Central memory CD8-positive, alpha-beta T cell (primary cell): ENCODE data around the gene TGFBRAP1.
"Not testable (repeated sequence)": the region's sequence is repeated elsewhere in the genome, so short reads cannot be mapped to it uniquely, and the experiment has no call there.

Source experiments
- ATAC-seq: fragments of 150-1000 bp; cut with Tn5 transposase; replicated peaks from 2 replicates; pipeline ENCODE4 v1.10.0; 2022; ENCODE audit warnings: mild to moderate bottlenecking, moderate FRiP score, moderate number of reproducible peaks; ENCODE audit not compliant: poor library complexity, severe bottlenecking; ENCODE audit errors: extremely low read depth
- DNase-seq, 2 donors: peaks; one replicate each; pipeline ENCODE4 v3.0.0; 2021; ENCODE audit warnings: low spot score in 2 of 2
- H3K27ac Mint-ChIP-seq: one replicate; pipeline ENCODE4 v1.8.0; 2022; ENCODE audit warnings: low read depth, mild to moderate bottlenecking, moderate library complexity, mixed read lengths
- H3K27me3 Mint-ChIP-seq: one replicate; pipeline ENCODE4 v1.8.0; 2022; ENCODE audit warnings: mixed read lengths
- H3K36me3 Mint-ChIP-seq: one replicate; pipeline ENCODE4 v1.8.0; 2022; ENCODE audit warnings: mild to moderate bottlenecking, moderate library complexity, mixed read lengths; ENCODE audit not compliant: insufficient read depth
- H3K4me1 Mint-ChIP-seq: one replicate; pipeline ENCODE4 v1.8.0; 2022; ENCODE audit warnings: mixed read lengths
- H3K4me3 Mint-ChIP-seq: one replicate; pipeline ENCODE4 v1.8.0; 2022; ENCODE audit warnings: mild to moderate bottlenecking, moderate library complexity, mixed read lengths
- H3K9me3 Mint-ChIP-seq: one replicate; pipeline ENCODE4 v1.8.0; 2022; ENCODE audit warnings: mixed read lengths

The TGFBRAP1 gene

GRCh38 chr2:105251016-105251648 is 78.4 kb downstream of the TGFBRAP1 start:
- H3K4me3 Mint-ChIP-seq, H3K27me3 Mint-ChIP-seq, H3K4me1 Mint-ChIP-seq, ATAC-seq, H3K36me3 Mint-ChIP-seq, DNase-seq, H3K27ac Mint-ChIP-seq, H3K9me3 Mint-ChIP-seq: not testable (repeated sequence)

GRCh38 chr2:105249891-105250290 is 79.6 kb downstream of the TGFBRAP1 start:
- H3K27me3 Mint-ChIP-seq, result no peaks in the 10 kb centered on the region
- peaks cover 2% of the 10 kb centered on the region for H3K36me3 Mint-ChIP-seq
- ATAC-seq (no peak), DNase-seq (no peak)
- no peak overlapping the region for H3K4me3 Mint-ChIP-seq
- H3K4me1 Mint-ChIP-seq, result no peaks in the 10 kb centered on the region
- no peaks in the 10 kb centered on the region for H3K9me3 Mint-ChIP-seq
- H3K27ac Mint-ChIP-seq, result no peak overlapping the region

- DNase-seq (no peak), ATAC-seq (no peak)
- Mint-ChIP-seq H3K36me3 (peaks cover 2% of the 10 kb centered on the region), H3K4me3 (no peak overlapping the region), H3K27me3 (no peaks in the 10 kb centered on the region), H3K27ac (no peak overlapping the region), H3K9me3 (no peaks in the 10 kb centered on the region), H3K4me1 (no peaks in the 10 kb centered on the region)
Measured at GRCh38 chr2:105249181-105249580, 80.4 kb downstream of the TGFBRAP1 start.

GRCh38 chr2:105248316-105249070 is 81.0 kb downstream of the TGFBRAP1 start:
- DNase-seq (no peak), ATAC-seq (no peak)
- no peaks in the 10 kb centered on the region for H3K27me3 Mint-ChIP-seq
- no peak overlapping the region for H3K4me3 Mint-ChIP-seq
- H3K9me3 Mint-ChIP-seq, result no peaks in the 10 kb centered on the region
- no peaks in the 10 kb centered on the region for H3K4me1 Mint-ChIP-seq
- H3K27ac Mint-ChIP-seq, result no peak overlapping the region
- H3K36me3 Mint-ChIP-seq, result peaks cover 2% of the 10 kb centered on the region

GRCh38 chr2:105244451-105244850 is 85.1 kb downstream of the TGFBRAP1 start:
- no peak for ATAC-seq
- peaks cover 8% of the 10 kb centered on the region for H3K27me3 Mint-ChIP-seq
- no peak overlapping the region for H3K4me3 Mint-ChIP-seq
- H3K36me3 Mint-ChIP-seq, result peaks cover 2% of the 10 kb centered on the region
- DNase-seq, result no peak
- no peak overlapping the region for H3K27ac Mint-ChIP-seq
- H3K9me3 Mint-ChIP-seq, result no peaks in the 10 kb centered on the region
- H3K4me1 Mint-ChIP-seq, result no peaks in the 10 kb centered on the region

GRCh38 chr2:105243961-105244360 is 85.6 kb downstream of the TGFBRAP1 start:
- no peaks in the 10 kb centered on the region for H3K4me1 Mint-ChIP-seq
- H3K27ac Mint-ChIP-seq, result no peak overlapping the region
- peaks cover 8% of the 10 kb centered on the region for H3K27me3 Mint-ChIP-seq
- ATAC-seq (no peak), DNase-seq (no peak)
- H3K4me3 Mint-ChIP-seq, result no peak overlapping the region
- H3K36me3 Mint-ChIP-seq, result peaks cover 2% of the 10 kb centered on the region
- H3K9me3 Mint-ChIP-seq, result no peaks in the 10 kb centered on the region

GRCh38 chr2:105242286-105242993 is 87.1 kb downstream of the TGFBRAP1 start:
- peaks cover 8% of the 10 kb centered on the region for H3K27me3 Mint-ChIP-seq
- no peaks in the 10 kb centered on the region for H3K36me3 Mint-ChIP-seq
- ATAC-seq, result no peak
- no peak overlapping the region for H3K4me3 Mint-ChIP-seq
- H3K27ac Mint-ChIP-seq, result no peak overlapping the region
- H3K4me1 Mint-ChIP-seq, result no peaks in the 10 kb centered on the region
- no peaks in the 10 kb centered on the region for H3K9me3 Mint-ChIP-seq
- DNase-seq, result no peak

- no peaks in the 10 kb centered on the region for H3K36me3 Mint-ChIP-seq
- H3K4me1 Mint-ChIP-seq, result peaks cover 4% of the 10 kb centered on the region
- ATAC-seq, result no peak
- peaks cover 17% of the 10 kb centered on the region for H3K27me3 Mint-ChIP-seq
- no peak within 1 kb of the TSS for H3K4me3 Mint-ChIP-seq
- no peak within 1 kb of the TSS for H3K27ac Mint-ChIP-seq
- DNase-seq, result no peak
- no peaks in the 10 kb centered on the region for H3K9me3 Mint-ChIP-seq
Measured at GRCh38 chr2:105241443-105241842, 88.1 kb downstream of the TGFBRAP1 start, which contains the start of gene GPR45. Gene GPR45, plus strand, starts transcription at chr2:105241743. Its CDS starts 116 bp downstream, at chr2:105241859.

GRCh38 chr2:105239924-105240323 is 89.6 kb downstream of the TGFBRAP1 start:
- Mint-ChIP-seq H3K36me3 (no peaks in the 10 kb centered on the region), H3K27ac (no peak overlapping the region), H3K9me3 (no peaks in the 10 kb centered on the region), H3K4me1 (peaks cover 4% of the 10 kb centered on the region), H3K4me3 (no peak overlapping the region), H3K27me3 (peaks cover 17% of the 10 kb centered on the region)
- no peak for DNase-seq
- no peak for ATAC-seq

- Mint-ChIP-seq H3K27me3 (peaks cover 17% of the 10 kb centered on the region), H3K4me3 (no peak overlapping the region), H3K9me3 (no peaks in the 10 kb centered on the region), H3K27ac (no peak overlapping the region), H3K4me1 (peaks cover 4% of the 10 kb centered on the region), H3K36me3 (no peaks in the 10 kb centered on the region)
- DNase-seq, result no peak
- ATAC-seq, result no peak
Measured at GRCh38 chr2:105238664-105239240, 90.8 kb downstream of the TGFBRAP1 start.

- DNase-seq, result no peak
- no peak for ATAC-seq
- H3K4me1 Mint-ChIP-seq, result peaks cover 4% of the 10 kb centered on the region
- H3K27me3 Mint-ChIP-seq, result peaks cover 9% of the 10 kb centered on the region
- no peaks in the 10 kb centered on the region for H3K36me3 Mint-ChIP-seq
- H3K4me3 Mint-ChIP-seq, result no peak overlapping the region
- H3K27ac Mint-ChIP-seq, result no peak overlapping the region
- H3K9me3 Mint-ChIP-seq, result no peaks in the 10 kb centered on the region
Measured at GRCh38 chr2:105237045-105237765, 92.3 kb downstream of the TGFBRAP1 start.

- ATAC-seq (no peak), DNase-seq (no peak)
- Mint-ChIP-seq H3K4me1 (peaks cover 4% of the 10 kb centered on the region), H3K36me3 (no peaks in the 10 kb centered on the region), H3K27me3 (peaks cover 9% of the 10 kb centered on the region), H3K9me3 (no peaks in the 10 kb centered on the region), H3K4me3 (no peak overlapping the region), H3K27ac (no peak overlapping the region)
Measured at GRCh38 chr2:105236060-105236424, 93.5 kb downstream of the TGFBRAP1 start.
